SK-N-SH (cell line): ENCODE measurements around the gene MACROD1. TPM values are rescaled to one million over a fixed set of nuclear protein-coding genes. Genes with fewer than 3 reads are reported as not detected.

ENCODE experiments used
- CTCF ChIA-PET: fragments of 300-600, 350-600 bp; formaldehyde crosslinking; extraction: SDS; loops from one replicate; lab custom pipeline; 2021; lab: Yijun Ruan, JAX
- POLR2A ChIA-PET: fragments of 350-600 bp; sonication (Branson Sonifier 250); formaldehyde crosslinking; extraction: SDS; loops from one replicate; lab custom pipeline; 2020; ENCODE audit warnings: antibody characterized with exemption, inconsistent platforms; lab: Yijun Ruan, JAX
- DNase-seq: peaks from one replicate; pipeline ENCODE4 v3.0.0; 2012
- H2AFZ ChIP-seq: fragments of 200-600 bp; sonication (generic); 2 replicates; pipeline ENCODE4 v1.8.1; 2016; ENCODE audit warnings: antibody characterized with exemption, mild to moderate bottlenecking, low read depth
- H3F3A ChIP-seq: fragments of 200-600 bp; sonication (generic); replicated peaks from 2 replicates; pipeline ENCODE3; 2016; ENCODE audit warnings: antibody characterized with exemption, mild to moderate bottlenecking; ENCODE audit not compliant: insufficient read depth
- H3K27ac ChIP-seq, 2 experiments: fragments of 200-500 bp in 1 of 2; fragments of 200-600 bp in 1 of 2; sonication (Bioruptor generic) in 1 of 2; sonication (generic), shearing (Covaris generic) in 1 of 2; 2 replicates each; pipeline versions ENCODE4 v1.5.1 to v1.6.1; 2014 to 2016; ENCODE audit warnings: low read depth in 2 of 2, inconsistent platforms in 1 of 2, low read length in 1 of 2, mild to moderate bottlenecking in 1 of 2, mixed read lengths in 1 of 2
- H3K27me3 ChIP-seq: fragments of 200-600 bp; sonication (generic), shearing (Covaris generic); 2 replicates; pipeline ENCODE4 v1.6.1; 2016; ENCODE audit warnings: mixed run types; ENCODE audit not compliant: insufficient read depth
- H3K36me3 ChIP-seq, 2 experiments: fragments of 200-500 bp in 1 of 2; fragments of 200-600 bp in 1 of 2; sonication (Bioruptor generic) in 1 of 2; sonication (generic) in 1 of 2; replicated peaks in 1 of 2; 2 replicates each; pipeline versions ENCODE3 to v1.5.1; 2014 to 2016; ENCODE audit warnings: low read length in 1 of 2, mild to moderate bottlenecking in 1 of 2; ENCODE audit not compliant: insufficient read depth in 2 of 2, control insufficient read depth in 1 of 2
- H3K4me1 ChIP-seq, 2 experiments: fragments of 200-500 bp in 1 of 2; fragments of 200-600 bp in 1 of 2; sonication (Bioruptor generic) in 1 of 2; sonication (generic), shearing (Covaris generic) in 1 of 2; 2 replicates each; pipeline versions ENCODE4 v1.5.1 to v1.6.1; 2014 to 2016; ENCODE audit warnings: low read depth in 1 of 2, low read length in 1 of 2, mixed run types in 1 of 2; ENCODE audit not compliant: insufficient read depth in 2 of 2, control insufficient read depth in 1 of 2
- H3K4me2 ChIP-seq: fragments of 200-600 bp; sonication (generic), shearing (Covaris generic); 2 replicates; pipeline ENCODE4 v1.6.1; 2017; ENCODE audit warnings: mixed run types
- H3K4me3 ChIP-seq, 2 experiments: fragments of 200-500 bp in 1 of 2; fragments of 200-600 bp in 1 of 2; sonication (Bioruptor generic) in 1 of 2; sonication (generic), shearing (Covaris generic) in 1 of 2; 2 replicates each; pipeline versions ENCODE4 v1.5.1 to v1.8.1; 2014 to 2016; ENCODE audit warnings: low read depth in 2 of 2, inconsistent platforms in 1 of 2, low read length in 1 of 2, mild to moderate bottlenecking in 1 of 2, mixed read lengths in 1 of 2, moderate library complexity in 1 of 2
- H3K79me2 ChIP-seq: fragments of 200-600 bp; sonication (generic); 2 replicates; pipeline ENCODE4 v1.8.1; 2017; ENCODE audit warnings: mild to moderate bottlenecking; ENCODE audit not compliant: insufficient read depth
- H3K9ac ChIP-seq: fragments of 200-600 bp; sonication (generic); 2 replicates; pipeline ENCODE4 v1.6.1; 2017; ENCODE audit warnings: mixed run types
- H3K9me2 ChIP-seq: fragments of 200-600 bp; sonication (generic); 2 replicates; pipeline ENCODE4 v1.6.1; 2017; ENCODE audit warnings: mixed run types
- H3K9me3 ChIP-seq: fragments of 200-600 bp; sonication (generic); 2 replicates; pipeline ENCODE4 v1.6.1; 2017; ENCODE audit warnings: mixed run types, mild to moderate bottlenecking, moderate library complexity
- H4K20me1 ChIP-seq: fragments of 200-600 bp; sonication (generic); 2 replicates; pipeline ENCODE4 v1.6.1; 2017; ENCODE audit warnings: mild to moderate bottlenecking, mixed run types; ENCODE audit not compliant: insufficient read depth
- CTCF ChIP-seq: fragments of 200-600 bp; sonication (generic); IDR thresholded peaks from 2 replicates; pipeline ENCODE4 v1.6.1; 2017; ENCODE audit warnings: antibody characterized with exemption, mild to moderate bottlenecking, moderate library complexity
- ELF1 ChIP-seq: IDR thresholded peaks from 2 replicates; pipeline ENCODE4 v1.4.0; 2012
- EP300 ChIP-seq, 2 experiments: IDR thresholded peaks; 2 replicates each; pipeline versions ENCODE4 v1.4.0 to v1.6.1; 2012; ENCODE audit warnings: borderline replicate concordance in 1 of 2, low read depth in 1 of 2, low read length in 1 of 2
- EZH2phosphoT487 ChIP-seq: fragments of 200-600 bp; sonication (generic); IDR thresholded peaks from 2 replicates; pipeline ENCODE4 v1.6.1; 2017; ENCODE audit warnings: low read depth, mixed run types, mild to moderate bottlenecking, antibody characterized with exemption, moderate library complexity, borderline replicate concordance
- PBX3 ChIP-seq: IDR thresholded peaks from 2 replicates; pipeline ENCODE4; 2012
- RAD21 ChIP-seq: IDR thresholded peaks from 2 replicates; pipeline ENCODE4 v1.6.1; 2012; ENCODE audit warnings: mild to moderate bottlenecking, low read length
- REST ChIP-seq: IDR thresholded peaks from 2 replicates; pipeline ENCODE4 v1.6.1; 2012; ENCODE audit warnings: mild to moderate bottlenecking, low read depth, low read length, moderate library complexity
- RXRA ChIP-seq: IDR thresholded peaks from 2 replicates; pipeline ENCODE4 v1.4.0; 2012; ENCODE audit warnings: low read depth, mild to moderate bottlenecking, borderline replicate concordance
- SIN3A ChIP-seq: IDR thresholded peaks from 2 replicates; pipeline ENCODE4 v1.6.1; 2012; ENCODE audit warnings: low read depth, mild to moderate bottlenecking, low read length, moderate library complexity, borderline replicate concordance
- TAF1 ChIP-seq: IDR thresholded peaks from 2 replicates; pipeline ENCODE4 v1.6.1; 2012; ENCODE audit warnings: low read depth, mild to moderate bottlenecking, low read length, moderate library complexity, borderline replicate concordance
- ZBTB33 ChIP-seq: IDR thresholded peaks from 2 replicates; pipeline ENCODE4 v1.4.0; 2012; ENCODE audit warnings: low read depth, borderline replicate concordance
- WGBS: methylation state at CpG from one replicate; pipeline ENCODE4 v1.1.6; 2017; ENCODE audit warnings: low lambda C conversion rate; 5-methylcytosine and 5-hydroxymethylcytosine counted together
- polyA plus RNA-seq, 3 experiments: library from polyadenylated mRNA; depleted of rRNA; stranded (reverse); fragments of >200 nt; gene quantifications; 2 replicates each; pipeline ENCODE4 v1.2.3, GENCODE V29; 2012

The MACROD1 gene
- polyA plus RNA-seq, 1 of the 3 experiments (the other 2 are of a cell fraction), result 49.1 TPM

GRCh38 chr11:64086258-64087123 is 79.4 kb downstream of the MACROD1 start:
- peaks cover 0 to 96% of the 10 kb centered on the region in 2 experiments; a peak in 2 of 4 replicates for H3K4me1 ChIP-seq
- H3K9ac ChIP-seq, result no peak overlapping the region
- no peaks in the 10 kb centered on the region for H3K9me3 ChIP-seq
- no peaks in the 10 kb centered on the region for H4K20me1 ChIP-seq
- POLR2A ChIA-PET, result interaction anchor here (1.0 to 1.6 kb wide), 8 partner anchors 10 to 62 kb away, joined by 4 to 8 read pairs (median 5); no protein-coding TSS in a partner anchor
- WGBS, result 90% methylated on average over 12 of the region's 20 CpGs
- no peak for DNase-seq
- no peaks in the 10 kb centered on the region for H3K27me3 ChIP-seq
- no peaks in the 10 kb centered on the region for H3F3A ChIP-seq
- no peak overlapping the region for H2AFZ ChIP-seq
- no peak overlapping the region for H3K4me3 ChIP-seq
- H3K79me2 ChIP-seq, result no peaks in the 10 kb centered on the region
- CTCF ChIA-PET, result interaction anchor here (1.0 to 4.6 kb wide), 11 partner anchors 10 to 63 kb away, joined by 3 to 28 read pairs (median 4); no protein-coding TSS in a partner anchor
- no peaks in the 10 kb centered on the region for H3K9me2 ChIP-seq
- H3K36me3 ChIP-seq, result no peaks in the 10 kb centered on the region
- H3K4me2 ChIP-seq, result no peak overlapping the region
- TF ChIP-seq SIN3A, result no peak
- TF ChIP-seq, all 33 proteins: peak for 0
- peak overlapping the region in 1 of 2 experiments; percentile 99; a peak in 2 of 4 replicates for H3K27ac ChIP-seq

GRCh38 chr11:64085906-64086257 is 80.0 kb downstream of the MACROD1 start:
- no peaks in the 10 kb centered on the region for H3K9me2 ChIP-seq
- no peak overlapping the region for H3K9ac ChIP-seq
- H3K4me1 ChIP-seq, result peaks cover 0 to 94% of the 10 kb centered on the region in 2 experiments; a peak in 2 of 4 replicates
- H3K9me3 ChIP-seq, result no peaks in the 10 kb centered on the region
- H3K4me3 ChIP-seq, result no peak overlapping the region
- DNase-seq, result peak; percentile 75
- WGBS, result 96% methylated on average over 4 of the region's 5 CpGs
- ChIA-PET CTCF (interaction anchor here (1.0 to 4.6 kb wide), 12 partner anchors 8 to 138 kb away, joined by 3 to 28 read pairs (median 4); no protein-coding TSS in a partner anchor), POLR2A (interaction anchor here (1.0 to 1.6 kb wide), 9 partner anchors 10 to 62 kb away, joined by 4 to 9 read pairs (median 5); no protein-coding TSS in a partner anchor)
- H3K79me2 ChIP-seq, result no peaks in the 10 kb centered on the region
- H3F3A ChIP-seq, result no peaks in the 10 kb centered on the region
- TF ChIP-seq CTCF (no peak), REST (no peak), ELF1 (no peak), EP300 (IDR thresholded peaks at IDR 0.05; ENCODE audit: borderline replicate concordance in 1 of 2, low read depth in 1 of 2, low read length in 1 of 2) (no peak), EZH2phosphoT487 (no peak), RAD21 (no peak), TAF1 (no peak), RXRA (no peak), ZBTB33 (no peak), PBX3 (no peak)
- peak overlapping the region in 1 of 2 experiments; percentile 99; a peak in 2 of 4 replicates for H3K27ac ChIP-seq
- H2AFZ ChIP-seq, result no peak overlapping the region
- no peaks in the 10 kb centered on the region for H3K36me3 ChIP-seq
- H3K27me3 ChIP-seq, result no peaks in the 10 kb centered on the region
- no peaks in the 10 kb centered on the region for H4K20me1 ChIP-seq
- no peak overlapping the region for H3K4me2 ChIP-seq
